HG02970 (cell line): ENCODE data around the gene LENG1.

Experiments
- ATAC-seq: cut with Tn5 transposase; IDR thresholded peaks from one replicate; pipeline ENCODE4 v1.9.1; 2021; ENCODE audit warnings: mild to moderate bottlenecking, moderate library complexity, moderate number of reproducible peaks; ENCODE audit not compliant: unreplicated experiment, low FRiP score

Gene LENG1

DNA sequence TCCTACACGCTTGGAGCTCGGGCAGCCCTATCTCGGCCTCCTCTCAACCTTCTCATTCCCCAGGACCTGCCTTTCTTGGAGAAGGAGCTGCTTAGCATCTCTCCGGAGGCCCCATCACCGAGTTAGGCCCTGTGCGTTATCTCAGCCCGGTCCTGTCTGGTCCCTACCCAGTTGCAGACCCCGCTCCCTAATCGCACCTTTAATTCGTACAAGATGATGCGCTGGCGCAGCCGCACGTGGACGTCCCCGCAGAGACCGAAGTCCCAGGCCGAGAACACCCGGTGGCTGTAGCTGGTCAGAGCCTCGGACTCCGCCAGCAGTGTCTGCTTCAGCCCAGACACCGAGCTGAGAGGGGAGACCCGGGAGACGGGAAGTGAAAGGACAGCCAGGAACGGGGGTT is 5.7 kb upstream of the LENG1 start:
- no peak for ATAC-seq

GRCh38 chr19:54164369-54165068 is 5.0 kb upstream of the LENG1 start:
- ATAC-seq = no peak

- no peak for ATAC-seq
Observed at GRCh38 chr19:54162884-54163283, 3.4 kb upstream of the LENG1 start.

DNA sequence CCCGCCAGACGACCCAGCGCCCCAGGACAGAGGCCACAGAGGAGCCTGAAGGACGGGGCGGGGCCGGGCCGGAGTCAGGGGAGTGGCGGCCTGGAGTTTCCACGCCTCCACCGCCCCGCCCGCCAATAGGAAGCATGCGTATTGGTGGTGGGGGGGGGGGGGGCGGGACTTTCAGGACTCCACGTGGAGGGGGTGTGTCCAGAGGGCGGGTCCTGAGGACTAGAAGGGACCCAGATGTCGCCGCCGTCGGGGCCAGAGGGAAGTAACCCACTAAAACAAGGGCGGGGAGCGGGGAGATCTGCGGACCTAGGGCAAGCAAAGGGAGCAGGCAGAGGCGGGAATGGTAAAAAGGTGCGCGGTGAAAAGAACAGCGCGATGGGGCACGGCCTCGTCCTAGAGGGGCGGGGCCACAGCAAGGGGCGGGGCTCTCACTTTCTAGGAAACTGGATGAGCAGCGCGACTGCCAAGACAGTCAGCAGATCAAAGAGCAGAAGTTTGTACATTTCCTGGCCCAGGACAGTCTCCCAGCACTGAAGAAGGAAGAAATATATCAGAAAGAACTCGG is 2.8 kb upstream of the LENG1 start:
- no peak for ATAC-seq

- ATAC-seq = no peak
Observed at GRCh38 chr19:54160854-54161253, 1.3 kb upstream of the LENG1 start.

GRCh38 chr19:54160182-54160811 is 776 bp upstream of the LENG1 start:
- ATAC-seq = peak; percentile 1

DNA sequence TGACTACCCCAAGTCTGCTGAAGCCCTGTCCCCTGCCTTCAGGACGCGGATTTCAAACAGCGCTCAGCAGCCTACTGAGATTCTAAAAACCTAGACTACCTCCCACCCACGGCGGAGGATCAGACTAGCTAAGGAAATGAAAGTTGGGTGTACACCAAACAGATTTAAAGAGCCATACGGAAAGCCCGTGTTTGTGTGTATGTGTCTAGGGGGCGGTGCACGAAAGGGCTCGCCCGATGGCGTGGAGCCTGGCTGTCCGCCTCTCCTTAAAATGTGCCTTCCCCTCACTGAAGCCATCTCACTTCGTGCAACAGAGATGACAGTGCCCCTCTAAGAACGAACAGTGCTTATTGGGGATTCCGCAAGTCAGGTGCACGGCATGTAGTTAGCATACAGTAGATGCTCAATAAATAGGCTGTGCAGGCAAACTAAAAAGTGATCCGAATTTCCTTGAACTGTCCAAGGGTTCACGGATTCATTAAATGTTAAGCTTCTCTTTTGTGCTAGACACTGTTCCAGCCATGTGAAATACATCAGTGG is 639 bp downstream of the LENG1 start:
- no peak for ATAC-seq

- ATAC-seq = no peak
Observed at GRCh38 chr19:54156953-54157352, 2.6 kb downstream of the LENG1 start.

DNA sequence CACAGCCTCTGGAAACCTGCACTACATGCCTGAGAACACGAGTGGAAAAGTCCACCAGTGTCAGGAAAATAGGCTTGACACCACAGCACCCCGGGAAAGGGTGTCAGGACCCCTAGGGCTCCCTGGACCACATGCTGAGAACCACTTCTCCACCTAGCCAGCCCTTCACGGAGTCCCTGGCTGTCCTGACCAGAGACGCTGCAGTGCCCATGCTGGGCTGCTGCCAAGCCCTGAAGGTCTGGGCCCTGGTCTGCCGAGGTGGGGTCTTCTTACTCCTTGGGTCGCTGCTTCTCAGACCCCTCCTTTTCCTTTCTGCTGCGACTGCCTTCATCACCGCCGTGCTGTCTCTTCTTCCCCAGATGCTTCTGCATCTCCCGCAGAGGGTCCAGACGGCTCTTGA is 3.0 kb downstream of the LENG1 start:
- no peak for ATAC-seq

GRCh38 chr19:54155694-54156093 is 3.8 kb downstream of the LENG1 start:
- no peak for ATAC-seq

DNA sequence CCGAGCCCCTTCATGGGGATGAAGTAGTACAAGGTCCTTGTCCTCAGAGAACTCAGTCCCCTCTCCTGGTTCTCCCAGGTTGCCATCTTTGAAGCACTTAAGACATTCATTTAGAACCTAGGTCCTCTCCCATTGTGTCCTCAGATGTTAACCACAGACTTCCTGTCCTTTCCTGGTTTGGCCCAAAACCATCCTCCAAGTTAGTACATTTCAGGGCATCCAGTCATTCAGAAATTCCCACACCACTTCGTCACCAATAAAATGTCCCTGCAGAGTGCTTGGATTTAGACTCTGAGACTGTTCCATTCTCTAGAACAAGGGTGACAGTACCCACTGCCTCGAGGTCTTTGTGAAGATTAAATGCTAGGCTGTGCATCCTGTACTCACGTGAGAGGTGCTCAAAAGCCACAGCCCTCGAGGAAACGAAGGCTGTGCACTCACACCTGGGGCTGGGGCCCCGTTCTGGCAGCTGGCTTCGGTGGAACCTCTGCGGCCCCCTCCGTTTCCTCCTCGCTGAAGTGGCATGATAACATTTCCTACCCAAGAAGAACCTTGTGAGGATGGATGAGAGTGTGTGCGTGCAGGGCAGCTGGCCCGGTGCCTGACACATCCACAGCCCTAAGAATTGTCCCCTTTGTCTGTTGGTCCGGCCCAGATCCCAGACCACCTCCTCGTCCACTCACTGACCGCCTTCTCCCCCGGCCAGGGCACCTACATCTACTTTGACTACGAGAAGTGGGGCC is 4.7 kb downstream of the LENG1 start:
- no peak for ATAC-seq

DNA sequence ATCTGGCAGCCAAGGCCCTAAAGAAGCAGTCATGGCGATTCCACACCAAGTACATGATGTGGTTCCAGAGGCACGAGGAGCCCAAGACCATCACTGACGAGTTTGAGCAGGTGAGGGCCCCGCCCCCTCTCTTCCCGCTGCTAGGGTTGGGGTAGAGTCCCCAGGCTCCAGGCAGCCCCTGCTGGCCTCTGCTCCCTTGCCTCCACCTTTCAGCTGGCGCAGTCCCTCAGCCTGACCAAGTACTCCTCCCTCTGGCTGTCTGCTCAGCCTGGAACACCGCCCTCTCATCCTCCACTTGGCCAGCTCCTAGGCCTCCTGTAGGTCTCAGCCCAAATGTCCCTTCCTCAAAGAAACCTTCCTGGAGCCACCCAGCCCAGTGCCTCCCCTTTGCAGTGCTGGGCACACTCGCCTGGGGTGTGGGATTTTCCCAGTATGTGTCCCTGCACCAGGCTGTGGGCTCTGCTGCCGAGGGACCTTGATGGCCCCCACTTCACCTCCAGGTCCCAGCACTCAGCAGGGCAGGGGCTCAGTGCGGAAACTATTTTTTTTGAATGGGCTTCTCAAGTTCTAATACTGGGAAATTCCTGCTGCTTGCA is 5.7 kb downstream of the LENG1 start:
- ATAC-seq = no peak

GRCh38 chr19:54152878-54153524 is 6.5 kb downstream of the LENG1 start:
- no peak for ATAC-seq

- ATAC-seq = no peak
Observed at GRCh38 chr19:54152267-54152666, 7.3 kb downstream of the LENG1 start.

GRCh38 chr19:54151362-54152035 is 8.0 kb downstream of the LENG1 start:
- ATAC-seq = no peak

- no peak for ATAC-seq
Observed at GRCh38 chr19:54149021-54149812, 10.3 kb downstream of the LENG1 start.

DNA sequence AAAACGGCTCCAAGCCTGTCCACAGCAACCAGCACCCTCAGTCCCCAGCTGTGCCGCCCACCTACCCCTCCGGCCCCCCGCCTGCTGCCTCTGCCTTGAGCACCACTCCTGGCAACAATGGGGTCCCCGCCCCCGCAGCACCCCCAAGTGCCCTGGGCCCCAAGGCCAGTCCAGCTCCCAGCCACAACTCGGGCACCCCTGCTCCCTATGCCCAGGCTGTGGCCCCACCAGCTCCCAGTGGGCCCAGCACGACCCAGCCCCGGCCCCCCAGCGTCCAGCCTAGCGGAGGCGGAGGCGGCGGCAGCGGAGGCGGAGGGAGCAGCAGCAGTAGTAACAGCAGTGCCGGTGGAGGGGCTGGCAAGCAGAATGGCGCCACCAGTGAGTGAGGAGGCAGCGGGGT is 11.4 kb downstream of the LENG1 start:
- ATAC-seq = no peak

- no peak for ATAC-seq
Observed at GRCh38 chr19:54147676-54148075, 11.8 kb downstream of the LENG1 start.
